WI38 (cell line): ENCODE data around the gene PFKFB3.
"Not testable (repeated sequence)": the region's sequence is repeated elsewhere in the genome, so short reads cannot be mapped to it uniquely, and the experiment has no call there.

Source experiments
- H3K4me3 ChIP-seq: 2 replicates; pipeline ENCODE4 v1.5.1; 2011; ENCODE audit warnings: low read depth, mild to moderate bottlenecking, control low read depth, low read length
- TF ChIP-seq, protein P1 (sequence below): IDR thresholded peaks from 2 replicates; pipeline ENCODE4 v1.5.1; 2012; ENCODE audit warnings: low read depth, mild to moderate bottlenecking, control low read depth, low read length

The PFKFB3 gene

DNA sequence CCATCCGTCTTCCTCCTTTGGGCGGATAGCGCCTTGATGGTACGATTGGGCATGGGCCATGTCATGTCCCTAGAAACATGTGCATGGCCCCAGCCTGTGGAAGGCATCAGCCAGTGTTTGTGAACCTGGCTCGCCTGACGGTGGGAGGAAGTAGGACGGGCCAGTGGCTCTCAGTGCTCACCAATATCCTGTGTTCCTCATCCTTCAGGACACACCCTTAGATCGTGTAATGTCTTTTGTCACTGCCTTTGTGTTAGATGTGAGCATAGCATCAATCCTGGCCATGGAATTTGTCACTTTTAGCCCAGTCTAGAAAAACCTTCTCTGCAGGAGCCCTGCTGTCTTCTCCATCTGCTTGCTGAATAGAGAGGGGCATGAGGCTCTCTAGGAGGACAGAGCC is 77.6 kb downstream of the PFKFB3 start:
- H3K4me3 ChIP-seq: no peak overlapping the region
- TF ChIP-seq, protein P1, sequence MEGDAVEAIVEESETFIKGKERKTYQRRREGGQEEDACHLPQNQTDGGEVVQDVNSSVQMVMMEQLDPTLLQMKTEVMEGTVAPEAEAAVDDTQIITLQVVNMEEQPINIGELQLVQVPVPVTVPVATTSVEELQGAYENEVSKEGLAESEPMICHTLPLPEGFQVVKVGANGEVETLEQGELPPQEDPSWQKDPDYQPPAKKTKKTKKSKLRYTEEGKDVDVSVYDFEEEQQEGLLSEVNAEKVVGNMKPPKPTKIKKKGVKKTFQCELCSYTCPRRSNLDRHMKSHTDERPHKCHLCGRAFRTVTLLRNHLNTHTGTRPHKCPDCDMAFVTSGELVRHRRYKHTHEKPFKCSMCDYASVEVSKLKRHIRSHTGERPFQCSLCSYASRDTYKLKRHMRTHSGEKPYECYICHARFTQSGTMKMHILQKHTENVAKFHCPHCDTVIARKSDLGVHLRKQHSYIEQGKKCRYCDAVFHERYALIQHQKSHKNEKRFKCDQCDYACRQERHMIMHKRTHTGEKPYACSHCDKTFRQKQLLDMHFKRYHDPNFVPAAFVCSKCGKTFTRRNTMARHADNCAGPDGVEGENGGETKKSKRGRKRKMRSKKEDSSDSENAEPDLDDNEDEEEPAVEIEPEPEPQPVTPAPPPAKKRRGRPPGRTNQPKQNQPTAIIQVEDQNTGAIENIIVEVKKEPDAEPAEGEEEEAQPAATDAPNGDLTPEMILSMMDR: no peak

DNA sequence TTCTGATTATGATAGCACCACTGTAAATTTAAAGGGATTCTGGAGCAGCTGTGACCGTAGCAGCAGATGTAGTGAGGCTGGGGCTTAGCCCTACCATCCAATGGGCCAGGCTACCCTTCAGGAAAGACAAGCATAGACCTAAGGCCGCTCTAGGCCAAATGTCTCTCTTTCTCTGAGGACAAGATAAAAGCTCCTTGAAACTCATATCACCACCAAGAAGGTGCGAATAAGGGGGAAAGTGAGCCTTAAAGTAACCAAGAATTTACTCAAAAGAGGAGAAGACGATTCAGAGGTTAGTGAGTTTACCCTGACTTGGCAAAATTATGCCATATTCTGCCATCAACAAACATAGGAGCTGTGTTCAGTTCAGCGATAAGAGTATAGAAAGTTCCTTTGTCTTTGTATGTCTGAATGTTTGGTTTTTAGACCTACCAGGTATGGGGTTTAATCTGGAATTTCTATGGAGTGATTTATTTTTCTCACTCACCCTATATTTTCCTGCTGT is 79.8 kb downstream of the PFKFB3 start:
- no peak overlapping the region for H3K4me3 ChIP-seq
- TF ChIP-seq, protein P1: no peak

DNA sequence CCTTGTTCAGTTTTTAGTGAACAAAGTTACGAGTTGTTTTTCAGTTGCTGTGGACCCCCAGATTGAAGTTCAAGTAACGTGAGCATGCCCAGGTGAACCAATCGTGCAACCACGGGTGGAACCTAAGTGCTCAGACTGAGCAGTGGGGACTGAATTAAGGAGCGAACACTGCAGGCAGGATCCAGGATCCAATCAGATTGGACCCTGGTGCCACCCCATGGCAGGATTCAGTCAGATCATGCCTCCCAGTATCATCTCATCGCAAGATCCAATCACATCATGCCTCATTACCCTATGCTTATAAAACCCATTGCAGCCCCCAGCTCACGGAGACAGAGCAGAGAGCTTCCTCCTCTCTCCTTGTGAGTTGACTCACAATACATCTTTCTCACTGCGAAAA is 80.9 kb downstream of the PFKFB3 start:
- TF ChIP-seq, protein P1: no peak
- no peak overlapping the region for H3K4me3 ChIP-seq

DNA sequence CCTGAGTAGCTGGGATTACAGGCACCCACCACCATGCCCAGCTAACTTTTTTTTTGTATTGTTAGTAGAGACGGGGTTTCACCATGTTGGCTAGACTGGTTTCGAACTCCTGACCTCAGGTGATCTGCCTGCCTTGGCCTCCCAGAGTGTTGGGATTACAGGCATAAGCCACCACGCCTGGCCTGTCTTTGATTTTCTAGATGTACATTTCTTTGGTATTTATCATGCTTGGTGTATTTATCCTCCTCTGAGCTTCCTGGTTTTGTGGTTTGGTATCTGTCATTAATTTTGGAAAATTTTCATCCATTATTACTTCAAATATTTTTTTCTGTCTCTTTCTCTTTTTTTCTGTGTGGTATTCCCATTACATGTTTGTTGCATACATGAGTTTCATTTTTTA is 87.9 kb downstream of the PFKFB3 start:
- not testable (repeated sequence) for H3K4me3 ChIP-seq

DNA sequence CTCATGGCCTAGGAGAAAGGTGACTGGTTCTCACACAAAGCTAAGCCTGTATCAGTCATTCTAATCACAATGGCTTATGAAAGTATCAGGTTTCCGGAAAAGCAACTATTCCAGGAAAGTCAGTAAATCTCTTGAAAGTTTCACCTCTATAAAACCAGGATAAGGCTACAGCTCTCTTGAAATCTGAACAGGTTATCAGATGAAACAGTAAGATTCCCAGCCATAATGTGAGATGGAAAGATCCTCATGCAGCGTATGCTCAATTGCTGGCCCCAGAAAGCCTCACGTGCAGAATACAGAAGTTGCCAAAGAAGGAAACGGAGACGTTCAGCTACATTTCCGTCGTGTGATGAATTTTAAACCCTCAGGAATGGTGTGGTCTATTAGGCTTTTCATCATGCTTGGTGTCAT is 90.0 kb downstream of the PFKFB3 start:
- no peak overlapping the region for H3K4me3 ChIP-seq
- TF ChIP-seq, protein P1: no peak

DNA sequence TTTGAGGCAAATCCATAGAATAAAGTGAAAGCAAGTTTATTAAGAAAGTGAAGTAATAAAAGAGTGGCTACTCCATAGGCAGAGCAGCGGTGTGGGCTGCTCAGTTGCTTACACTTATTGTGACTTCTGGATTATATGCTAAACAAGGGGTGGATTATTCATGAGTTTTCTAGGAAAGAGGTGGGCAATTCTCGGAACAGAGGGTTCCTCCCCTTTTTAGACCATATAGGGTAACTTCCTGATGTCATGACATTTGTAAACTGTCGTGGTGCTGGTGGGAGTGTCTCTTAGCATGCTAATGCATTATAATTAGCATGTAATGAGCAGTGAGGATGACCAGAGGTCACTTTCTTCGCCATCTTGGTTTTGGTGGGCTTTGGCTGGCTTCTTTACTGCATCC is 93.7 kb downstream of the PFKFB3 start:
- H3K4me3 ChIP-seq: not testable (repeated sequence)

DNA sequence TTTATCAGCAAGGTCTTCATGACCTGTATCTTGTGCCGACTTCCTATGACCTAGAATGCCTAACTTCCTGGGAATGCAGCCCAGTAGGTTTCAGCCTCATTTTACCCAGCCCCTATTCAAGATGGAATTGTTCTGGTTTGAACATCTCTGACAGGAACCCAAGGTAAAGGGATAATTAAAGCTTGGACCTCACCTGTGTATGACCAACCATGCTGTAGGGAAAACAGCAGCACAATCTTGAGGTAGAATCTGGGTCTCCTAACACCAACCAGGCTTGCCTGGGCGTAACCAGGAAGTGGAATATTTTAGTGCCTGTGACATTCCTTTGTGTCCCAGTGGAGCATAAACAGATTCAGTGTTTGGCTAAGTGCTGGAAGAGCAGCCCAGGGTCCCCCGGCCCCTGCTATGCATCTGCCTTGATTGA is 94.1 kb downstream of the PFKFB3 start:
- no peak overlapping the region for H3K4me3 ChIP-seq
- TF ChIP-seq, protein P1: no peak

DNA sequence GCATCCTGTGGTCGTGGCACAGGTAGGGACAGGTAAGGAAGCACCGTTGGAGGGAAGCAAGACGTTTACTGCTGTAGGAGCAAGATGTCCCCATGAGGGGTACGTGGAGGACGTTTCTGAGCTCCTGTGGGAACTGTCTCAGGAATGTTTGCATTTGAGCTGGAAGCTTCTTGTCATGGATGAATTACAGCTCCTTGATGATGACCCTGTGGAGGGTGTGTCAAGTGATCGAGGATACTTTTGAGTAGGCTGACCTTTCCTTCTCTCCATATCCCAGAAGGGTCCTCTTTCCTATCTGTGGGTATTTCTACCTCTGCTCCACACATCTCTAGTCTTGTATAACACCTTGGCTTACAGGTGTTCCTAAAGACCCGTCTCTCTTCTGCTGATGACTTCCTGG is 94.8 kb downstream of the PFKFB3 start:
- H3K4me3 ChIP-seq: no peak overlapping the region
- TF ChIP-seq, protein P1: no peak
